HCT116 (cell line): Measurements from ENCODE around the gene FCMR. TPM values are rescaled to one million over a fixed set of nuclear protein-coding genes. Genes with fewer than 3 reads are reported as not detected.

ENCODE experiments used
- ATAC-seq: fragments of 200-7000 bp; cut with Tn5 transposase; 2 replicates; pipeline ENCODE4 v1.9.1; 2020; ENCODE audit warnings: mild to moderate bottlenecking, moderate library complexity
- BruUV-seq: library from RNA; stranded (reverse); fragments of 400-500 nt; replicated peaks from 2 replicates; lab custom pipeline; 2021; lab: Mats Ljungman, UMichigan
- CTCF ChIA-PET: fragments of 300-600 bp; sonication (Branson Sonifier 250); formaldehyde crosslinking; loops from one replicate; lab custom pipeline; 2021; ENCODE audit warnings: antibody characterized with exemption; lab: Charles Lee
- POLR2A ChIA-PET: fragments of 300-600, 350-600 bp; sonication (Branson Sonifier 250); formaldehyde crosslinking; loops from one replicate; lab custom pipeline; 2021; ENCODE audit warnings: antibody characterized with exemption; lab: Charles Lee
- RAD21 ChIA-PET, 2 experiments: fragments of 300-600 bp; sonication (Branson Sonifier 250); formaldehyde crosslinking; loops; one replicate each; lab custom pipeline; 2023; ENCODE audit warnings: low total read pairs in 2 of 2; ENCODE audit not compliant: uncharacterized antibody in 2 of 2, unreplicated experiment in 2 of 2, low non-redundant PET in 1 of 2; lab: Charles Lee
- DNase-seq: peaks from one replicate; pipeline ENCODE4 v3.0.0-alpha.2; 2010; ENCODE audit warnings: low read depth, low spot score
- H2AFZ ChIP-seq: fragments of 200-600 bp; shearing (Covaris generic), sonication (generic); 2 replicates; pipeline ENCODE4 v1.6.1; 2017; ENCODE audit warnings: low read depth, mixed run types, mixed read lengths, antibody characterized with exemption, low read length; ENCODE audit not compliant: poor library complexity, severe bottlenecking
- H3K27ac ChIP-seq: 2 replicates; pipeline ENCODE4 v1.5.1; 2012; ENCODE audit warnings: low read depth, low read length
- H3K27me3 ChIP-seq: fragments of 200-600 bp; sonication (generic); 2 replicates; pipeline ENCODE4 v1.6.1; 2016; ENCODE audit warnings: mixed run types, low read length, mixed read lengths; ENCODE audit not compliant: insufficient read depth
- H3K36me3 ChIP-seq, 2 experiments: fragments of 200-500 bp in 1 of 2; fragments of 200-600 bp in 1 of 2; sonication (Bioruptor generic) in 1 of 2; sonication (generic) in 1 of 2; 2 replicates each; pipeline versions ENCODE4 v1.5.1 to v1.6.1; 2014 to 2016; ENCODE audit warnings: low read length in 2 of 2, inconsistent platforms in 1 of 2, mixed read lengths in 1 of 2, mixed run types in 1 of 2; ENCODE audit not compliant: insufficient read depth in 2 of 2, control insufficient read depth in 1 of 2
- H3K4me1 ChIP-seq, 2 experiments: fragments of 200-600 bp in 1 of 2; sonication (generic) in 1 of 2; 2 replicates each; pipeline versions ENCODE4 v1.5.1 to v1.6.1; 2012 to 2017; ENCODE audit warnings: low read length in 2 of 2, inconsistent platforms in 1 of 2, mild to moderate bottlenecking in 1 of 2, mixed read lengths in 1 of 2, mixed run types in 1 of 2, moderate library complexity in 1 of 2; ENCODE audit not compliant: insufficient read depth in 2 of 2, control insufficient read depth in 1 of 2
- H3K4me2 ChIP-seq: fragments of 200-600 bp; sonication (generic); 2 replicates; pipeline ENCODE4 v1.6.1; 2017; ENCODE audit warnings: mixed run types, low read length, mixed read lengths
- H3K4me3 ChIP-seq, 2 experiments: fragments of 200-600 bp in 1 of 2; sonication (generic) in 1 of 2; replicated peaks in 1 of 2; 2 replicates each; pipeline ENCODE4 v1.5.1; 2011 to 2016; ENCODE audit warnings: low read length in 2 of 2, control low read depth in 1 of 2, low read depth in 1 of 2, mild to moderate bottlenecking in 1 of 2, mixed read lengths in 1 of 2, mixed run types in 1 of 2
- H3K79me2 ChIP-seq: fragments of 200-600 bp; sonication (generic); 2 replicates; pipeline ENCODE4 v1.6.1; 2017; ENCODE audit warnings: mild to moderate bottlenecking, mixed run types, low read length, moderate library complexity, mixed read lengths; ENCODE audit not compliant: insufficient read depth
- H3K9ac ChIP-seq: fragments of 200-600 bp; sonication (generic); 2 replicates; pipeline ENCODE4 v1.6.1; 2016; ENCODE audit warnings: low read length, mixed read lengths
- H3K9me2 ChIP-seq: fragments of 200-600 bp; sonication (generic), shearing (Covaris generic); 2 replicates; pipeline ENCODE4 v1.6.1; 2017; ENCODE audit warnings: mixed run types, mild to moderate bottlenecking, moderate library complexity; ENCODE audit not compliant: insufficient read depth
- H3K9me3 ChIP-seq, 2 experiments: fragments of 200-500 bp in 1 of 2; fragments of 200-600 bp in 1 of 2; sonication (Bioruptor generic) in 1 of 2; sonication (generic) in 1 of 2; 2 replicates each; pipeline ENCODE4 v1.6.1; 2014 to 2017; ENCODE audit warnings: low read length in 2 of 2, mixed read lengths in 2 of 2, inconsistent platforms in 1 of 2, low read depth in 1 of 2, mild to moderate bottlenecking in 1 of 2, mixed run types in 1 of 2, moderate library complexity in 1 of 2; ENCODE audit not compliant: control insufficient read depth in 1 of 2, insufficient read depth in 1 of 2
- H4K20me1 ChIP-seq: fragments of 200-600 bp; sonication (generic), shearing (Covaris generic); 2 replicates; pipeline ENCODE4 v1.6.1; 2017; ENCODE audit warnings: mixed run types, mild to moderate bottlenecking, moderate library complexity; ENCODE audit not compliant: insufficient read depth
- CEBPB ChIP-seq: IDR thresholded peaks from 2 replicates; pipeline ENCODE4 v1.6.1; 2012; ENCODE audit warnings: low read depth
- EZH2 ChIP-seq: fragments of 200-600 bp; sonication (generic); IDR thresholded peaks from 2 replicates; pipeline ENCODE4 v1.6.1; 2017; ENCODE audit warnings: antibody characterized with exemption, mixed run types
- FOSL1 ChIP-seq: IDR thresholded peaks from 2 replicates; pipeline ENCODE4 v1.6.1; 2012; ENCODE audit warnings: low read depth
- JUND ChIP-seq: IDR thresholded peaks from 2 replicates; pipeline ENCODE4 v1.6.1; 2012
- POLR2A ChIP-seq: IDR thresholded peaks from 2 replicates; pipeline ENCODE4 v1.7.0; 2011; ENCODE audit warnings: borderline replicate concordance; ENCODE audit not compliant: insufficient read depth, insufficient read length; ENCODE audit errors: extremely low read depth
- SRF ChIP-seq: IDR thresholded peaks from 2 replicates; pipeline ENCODE4 v1.6.1; 2012; ENCODE audit warnings: low read depth
- ZFX ChIP-seq: fragments of 450-650 bp; IDR thresholded peaks from 2 replicates; pipeline ENCODE4 v1.6.1; 2017
- intact Hi-C: fragments of 100-400 bp; cut with micrococcal nuclease; formaldehyde crosslinking; loops from 2 replicates; pipeline ENCODE4 v1.10.0; 2022
- total RNA-seq: library from RNA; stranded (reverse); gene quantifications from one replicate; pipeline ENCODE4 v1.2.1, GENCODE V29; 2021; ENCODE audit not compliant: unreplicated experiment
- TF ChIP-seq, protein P1 (sequence below): IDR thresholded peaks from 2 replicates; pipeline ENCODE4 v1.6.1; 2012
- TF ChIP-seq, protein P2 (sequence below): IDR thresholded peaks from 2 replicates; pipeline ENCODE4 v1.6.1; 2012; ENCODE audit warnings: low read depth
- TF ChIP-seq, protein P3 (sequence below), 3 experiments: fragments of 200-600 bp in 1 of 3; sonication (generic) in 1 of 3; IDR thresholded peaks in 2 of 3; conservative IDR thresholded peaks in 1 of 3; 2 replicates each; pipeline ENCODE4 v1.5.1; 2012 to 2017; ENCODE audit warnings: low read depth in 2 of 3, low read length in 2 of 3, antibody characterized with exemption in 1 of 3, borderline replicate concordance in 1 of 3, control low read depth in 1 of 3, mild to moderate bottlenecking in 1 of 3, mixed read lengths in 1 of 3, mixed run types in 1 of 3, moderate library complexity in 1 of 3; ENCODE audit not compliant: insufficient read depth in 1 of 3

Gene FCMR
- total RNA-seq, 1 experiment from 2014 or later: 0.61 TPM

DNA sequence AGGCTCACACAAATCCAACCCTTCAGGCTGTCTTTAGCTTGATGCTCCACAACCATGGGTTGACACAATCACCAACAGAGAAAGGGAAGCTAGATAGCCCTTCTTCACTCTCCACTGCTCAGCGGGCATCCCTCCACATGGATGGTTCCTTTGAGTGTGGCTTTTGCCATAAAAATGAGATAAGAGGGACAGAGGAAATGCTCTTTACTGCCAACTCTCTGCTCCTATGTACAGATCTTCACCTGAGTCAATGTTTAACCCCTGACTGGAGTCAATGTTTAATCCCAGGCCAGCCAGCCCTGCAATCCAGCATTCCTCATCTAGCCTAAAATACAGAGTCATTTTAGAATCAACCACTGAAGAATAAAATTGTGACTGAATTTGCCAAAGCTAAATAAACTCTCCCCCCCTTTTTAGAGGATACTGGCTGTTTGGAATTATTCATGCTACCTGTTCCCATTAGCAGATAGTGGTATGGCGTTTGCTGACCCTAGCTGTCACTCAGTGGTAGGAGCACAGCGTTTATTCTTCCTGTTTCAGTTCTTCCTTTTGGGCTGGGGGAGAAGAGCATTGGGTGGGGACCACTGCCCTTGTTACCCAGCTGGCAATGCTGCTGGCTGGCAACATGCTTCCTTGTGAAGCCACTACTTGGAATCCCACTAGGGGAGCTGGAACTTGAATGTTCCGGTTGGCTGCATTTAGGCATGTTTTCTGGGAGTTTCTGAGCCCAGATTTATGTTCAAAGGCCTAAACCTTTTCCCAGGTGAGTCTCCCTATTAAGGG, 29.8 kb upstream of the FCMR start:
- ChIA-PET CTCF (interaction anchor here (1.2 kb wide), 1 partner anchor 19 kb away, joined by 4 read pairs; no protein-coding TSS in a partner anchor), POLR2A (no interaction called here), RAD21 (no interaction called here)
- Histone ChIP-seq H3K4me1 (no peaks in the 10 kb centered on the region), H4K20me1 (no peaks in the 10 kb centered on the region), H3K79me2 (no peaks in the 10 kb centered on the region), H3K9ac (no peak overlapping the region), H2AFZ (no peak overlapping the region), H3K9me3 (no peaks in the 10 kb centered on the region), H3K4me2 (no peak overlapping the region), H3K36me3 (no peaks in the 10 kb centered on the region), H3K27me3 (no peaks in the 10 kb centered on the region), H3K4me3 (no peak overlapping the region), H3K9me2 (no peaks in the 10 kb centered on the region), H3K27ac (no peak overlapping the region)
- intact Hi-C loops: no loop called here
- no peak for TF ChIP-seq ZFX
- TF ChIP-seq POLR2A: no peak
- TF ChIP-seq, protein P1, sequence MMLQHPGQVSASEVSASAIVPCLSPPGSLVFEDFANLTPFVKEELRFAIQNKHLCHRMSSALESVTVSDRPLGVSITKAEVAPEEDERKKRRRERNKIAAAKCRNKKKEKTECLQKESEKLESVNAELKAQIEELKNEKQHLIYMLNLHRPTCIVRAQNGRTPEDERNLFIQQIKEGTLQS: no peak
- no peak for TF ChIP-seq SRF
- no peak for TF ChIP-seq FOSL1
- TF ChIP-seq, protein P2, sequence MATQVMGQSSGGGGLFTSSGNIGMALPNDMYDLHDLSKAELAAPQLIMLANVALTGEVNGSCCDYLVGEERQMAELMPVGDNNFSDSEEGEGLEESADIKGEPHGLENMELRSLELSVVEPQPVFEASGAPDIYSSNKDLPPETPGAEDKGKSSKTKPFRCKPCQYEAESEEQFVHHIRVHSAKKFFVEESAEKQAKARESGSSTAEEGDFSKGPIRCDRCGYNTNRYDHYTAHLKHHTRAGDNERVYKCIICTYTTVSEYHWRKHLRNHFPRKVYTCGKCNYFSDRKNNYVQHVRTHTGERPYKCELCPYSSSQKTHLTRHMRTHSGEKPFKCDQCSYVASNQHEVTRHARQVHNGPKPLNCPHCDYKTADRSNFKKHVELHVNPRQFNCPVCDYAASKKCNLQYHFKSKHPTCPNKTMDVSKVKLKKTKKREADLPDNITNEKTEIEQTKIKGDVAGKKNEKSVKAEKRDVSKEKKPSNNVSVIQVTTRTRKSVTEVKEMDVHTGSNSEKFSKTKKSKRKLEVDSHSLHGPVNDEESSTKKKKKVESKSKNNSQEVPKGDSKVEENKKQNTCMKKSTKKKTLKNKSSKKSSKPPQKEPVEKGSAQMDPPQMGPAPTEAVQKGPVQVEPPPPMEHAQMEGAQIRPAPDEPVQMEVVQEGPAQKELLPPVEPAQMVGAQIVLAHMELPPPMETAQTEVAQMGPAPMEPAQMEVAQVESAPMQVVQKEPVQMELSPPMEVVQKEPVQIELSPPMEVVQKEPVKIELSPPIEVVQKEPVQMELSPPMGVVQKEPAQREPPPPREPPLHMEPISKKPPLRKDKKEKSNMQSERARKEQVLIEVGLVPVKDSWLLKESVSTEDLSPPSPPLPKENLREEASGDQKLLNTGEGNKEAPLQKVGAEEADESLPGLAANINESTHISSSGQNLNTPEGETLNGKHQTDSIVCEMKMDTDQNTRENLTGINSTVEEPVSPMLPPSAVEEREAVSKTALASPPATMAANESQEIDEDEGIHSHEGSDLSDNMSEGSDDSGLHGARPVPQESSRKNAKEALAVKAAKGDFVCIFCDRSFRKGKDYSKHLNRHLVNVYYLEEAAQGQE: no peak
- TF ChIP-seq CEBPB: no peak
- TF ChIP-seq EZH2: no peak
- no peak for TF ChIP-seq JUND
- TF ChIP-seq, protein P3, sequence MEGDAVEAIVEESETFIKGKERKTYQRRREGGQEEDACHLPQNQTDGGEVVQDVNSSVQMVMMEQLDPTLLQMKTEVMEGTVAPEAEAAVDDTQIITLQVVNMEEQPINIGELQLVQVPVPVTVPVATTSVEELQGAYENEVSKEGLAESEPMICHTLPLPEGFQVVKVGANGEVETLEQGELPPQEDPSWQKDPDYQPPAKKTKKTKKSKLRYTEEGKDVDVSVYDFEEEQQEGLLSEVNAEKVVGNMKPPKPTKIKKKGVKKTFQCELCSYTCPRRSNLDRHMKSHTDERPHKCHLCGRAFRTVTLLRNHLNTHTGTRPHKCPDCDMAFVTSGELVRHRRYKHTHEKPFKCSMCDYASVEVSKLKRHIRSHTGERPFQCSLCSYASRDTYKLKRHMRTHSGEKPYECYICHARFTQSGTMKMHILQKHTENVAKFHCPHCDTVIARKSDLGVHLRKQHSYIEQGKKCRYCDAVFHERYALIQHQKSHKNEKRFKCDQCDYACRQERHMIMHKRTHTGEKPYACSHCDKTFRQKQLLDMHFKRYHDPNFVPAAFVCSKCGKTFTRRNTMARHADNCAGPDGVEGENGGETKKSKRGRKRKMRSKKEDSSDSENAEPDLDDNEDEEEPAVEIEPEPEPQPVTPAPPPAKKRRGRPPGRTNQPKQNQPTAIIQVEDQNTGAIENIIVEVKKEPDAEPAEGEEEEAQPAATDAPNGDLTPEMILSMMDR (IDR thresholded peaks at IDR 0.05 in 2 of 3, conservative IDR thresholded peaks at IDR 0.05 in 1 of 3; ENCODE audit: borderline replicate concordance in 1 of 3, insufficient read depth in 1 of 3, low read depth in 2 of 3, low read length in 2 of 3): no peak
- no TSS peak for BruUV-seq
- DNase-seq: no peak
- no peak for ATAC-seq
